Measurements from ENCODE around the gene OGFR.

GRCh38 chr20:62761759-62762131 is 42.9 kb upstream of the OGFR start:
- TF ChIP-seq POLR2A (IDR thresholded peaks at IDR 0.05) (no peak), CTCF (IDR thresholded peaks at IDR 0.05) (no peak)

All from Peyer's patch (tissue), 4 donors.